ENCODE data around the gene PGBD5.

Gene PGBD5

DNA sequence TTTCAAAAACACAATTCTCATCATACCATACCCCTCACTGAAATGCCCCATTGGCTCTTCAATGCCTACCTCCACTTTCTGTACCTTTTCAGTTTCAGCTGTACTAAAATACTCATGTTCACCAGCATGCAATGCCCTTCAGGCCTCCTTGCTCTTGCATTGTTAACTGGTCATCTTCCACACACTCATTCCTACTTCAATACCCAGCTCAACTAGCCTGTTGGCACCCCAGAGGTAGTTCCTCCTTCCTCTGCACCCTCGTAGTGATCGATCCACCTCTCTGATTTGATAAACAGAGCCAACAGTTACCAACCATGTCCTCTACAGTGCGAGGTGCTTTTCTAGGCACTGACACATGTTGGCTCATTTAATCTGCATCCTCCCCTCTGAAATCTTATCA, 46.7 kb downstream of the PGBD5 start:
- H3K4me3 ChIP-seq (replicated peaks in 1 of 2; ENCODE audit: low read depth in 2 of 2, low read length in 2 of 2): no peak overlapping the region
- DNase-seq (ENCODE audit: low read depth in 2 of 2): no peak
- TF ChIP-seq, protein P1, sequence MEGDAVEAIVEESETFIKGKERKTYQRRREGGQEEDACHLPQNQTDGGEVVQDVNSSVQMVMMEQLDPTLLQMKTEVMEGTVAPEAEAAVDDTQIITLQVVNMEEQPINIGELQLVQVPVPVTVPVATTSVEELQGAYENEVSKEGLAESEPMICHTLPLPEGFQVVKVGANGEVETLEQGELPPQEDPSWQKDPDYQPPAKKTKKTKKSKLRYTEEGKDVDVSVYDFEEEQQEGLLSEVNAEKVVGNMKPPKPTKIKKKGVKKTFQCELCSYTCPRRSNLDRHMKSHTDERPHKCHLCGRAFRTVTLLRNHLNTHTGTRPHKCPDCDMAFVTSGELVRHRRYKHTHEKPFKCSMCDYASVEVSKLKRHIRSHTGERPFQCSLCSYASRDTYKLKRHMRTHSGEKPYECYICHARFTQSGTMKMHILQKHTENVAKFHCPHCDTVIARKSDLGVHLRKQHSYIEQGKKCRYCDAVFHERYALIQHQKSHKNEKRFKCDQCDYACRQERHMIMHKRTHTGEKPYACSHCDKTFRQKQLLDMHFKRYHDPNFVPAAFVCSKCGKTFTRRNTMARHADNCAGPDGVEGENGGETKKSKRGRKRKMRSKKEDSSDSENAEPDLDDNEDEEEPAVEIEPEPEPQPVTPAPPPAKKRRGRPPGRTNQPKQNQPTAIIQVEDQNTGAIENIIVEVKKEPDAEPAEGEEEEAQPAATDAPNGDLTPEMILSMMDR (IDR thresholded peaks at IDR 0.05; ENCODE audit: low read depth, low read length): no peak

GRCh38 chr1:230377851-230378250, 48.3 kb downstream of the PGBD5 start:
- TF ChIP-seq, protein P1 (IDR thresholded peaks at IDR 0.05; ENCODE audit: low read depth, low read length): no peak

GRCh38 chr1:230377324-230377723, 48.8 kb downstream of the PGBD5 start:
- no peak for DNase-seq (ENCODE audit: low read depth in 2 of 2)
- TF ChIP-seq, protein P1 (IDR thresholded peaks at IDR 0.05; ENCODE audit: low read depth, low read length): no peak
- H3K4me3 ChIP-seq (replicated peaks in 1 of 2; ENCODE audit: low read depth in 2 of 2, low read length in 2 of 2): no peak overlapping the region

More at GRCh38 chr1:230377851-230378250, 48.3 kb downstream of the PGBD5 start:
- DNase-seq (ENCODE audit: low read depth in 2 of 2): no peak
- H3K4me3 ChIP-seq (replicated peaks in 1 of 2; ENCODE audit: low read depth in 2 of 2, low read length in 2 of 2): no peak overlapping the region

DNA sequence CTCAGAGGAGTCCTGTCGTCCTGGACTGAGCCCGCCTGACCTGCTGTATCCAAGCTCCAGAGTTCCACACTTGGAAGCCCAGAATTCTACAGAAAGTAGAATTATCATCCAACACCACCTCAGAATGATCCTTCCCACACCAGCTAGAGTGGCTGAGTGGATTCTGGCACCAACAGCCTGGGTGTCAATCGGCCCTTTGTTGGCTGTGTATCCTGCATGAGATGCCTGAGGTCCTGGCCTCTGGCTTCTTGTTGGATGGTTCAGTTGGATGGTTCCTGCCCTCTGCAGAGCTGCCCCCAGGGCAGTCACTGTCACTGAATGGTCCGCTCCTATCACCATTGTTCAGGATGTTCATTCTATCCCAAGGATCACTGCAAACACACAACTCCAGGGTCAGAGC, 49.8 kb downstream of the PGBD5 start:
- no peak for DNase-seq (ENCODE audit: low read depth in 2 of 2)
- TF ChIP-seq, protein P1 (IDR thresholded peaks at IDR 0.05; ENCODE audit: low read depth, low read length): no peak

GRCh38 chr1:230375780-230376179, 50.4 kb downstream of the PGBD5 start:
- TF ChIP-seq, protein P1 (IDR thresholded peaks at IDR 0.05; ENCODE audit: low read depth, low read length): no peak
- no peak for DNase-seq (ENCODE audit: low read depth in 2 of 2)

More for the DNA sequence above, 49.8 kb downstream of the PGBD5 start:
- H3K4me3 ChIP-seq (replicated peaks in 1 of 2; ENCODE audit: low read depth in 2 of 2, low read length in 2 of 2): no peak overlapping the region

DNA sequence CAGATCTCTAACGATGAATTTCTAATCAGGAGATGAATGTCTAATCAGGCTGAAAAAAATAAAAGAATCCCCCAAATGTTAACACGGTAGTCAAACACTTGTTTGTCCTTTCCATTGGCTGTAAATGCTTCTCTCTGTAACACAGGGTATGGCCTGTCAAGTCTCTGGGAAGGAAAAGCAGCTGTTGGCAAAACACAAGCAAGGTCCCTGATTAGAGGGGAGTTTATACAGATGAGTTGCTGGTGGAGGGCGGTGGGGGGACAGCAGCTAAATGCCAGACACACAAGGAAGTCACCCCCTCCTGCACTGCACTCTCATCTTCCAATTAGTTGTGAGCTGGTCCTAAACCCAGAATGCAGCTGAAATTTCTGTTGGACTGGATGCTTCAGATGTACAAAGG, 51.0 kb downstream of the PGBD5 start:
- DNase-seq (ENCODE audit: low read depth in 2 of 2): no peak
- TF ChIP-seq, protein P1 (IDR thresholded peaks at IDR 0.05; ENCODE audit: low read depth, low read length): no peak
- H3K4me3 ChIP-seq (replicated peaks in 1 of 2; ENCODE audit: low read depth in 2 of 2, low read length in 2 of 2): no peak overlapping the region

More at GRCh38 chr1:230375780-230376179, 50.4 kb downstream of the PGBD5 start:
- H3K4me3 ChIP-seq (replicated peaks in 1 of 2; ENCODE audit: low read depth in 2 of 2, low read length in 2 of 2): no peak overlapping the region

Data from cardiac fibroblast (primary cell).